HepG2 (cell line): ENCODE results near the gene UBE2R2. TPM values are rescaled to one million over a fixed set of nuclear protein-coding genes. Genes with fewer than 3 reads are reported as not detected.

ENCODE experiments used
- ATAC-seq: fragments of 200-7000 bp; cut with Tn5 transposase; 3 replicates; pipeline ENCODE4 v1.9.1; 2020; ENCODE audit warnings: mild to moderate bottlenecking, moderate library complexity
- BruUV-seq: library from RNA; stranded (reverse); fragments of 400-500 nt; replicated peaks from 2 replicates; lab custom pipeline; 2021; lab: Mats Ljungman, UMichigan
- CTCF ChIA-PET: fragments of 300-600 bp; formaldehyde crosslinking; extraction: SDS; loops from one replicate; lab custom pipeline; 2021; ENCODE audit warnings: low total read pairs, inconsistent platforms, low intra/inter-chr PET ratio; lab: Yijun Ruan, JAX
- POLR2A ChIA-PET: fragments of 350-600 bp; sonication (Branson Sonifier 250); formaldehyde crosslinking; loops from one replicate; lab custom pipeline; 2020; ENCODE audit warnings: antibody characterized with exemption, inconsistent platforms; lab: Yijun Ruan, JAX
- DNase-seq: peaks from one replicate; pipeline ENCODE4 v3.0.0-alpha.2; 2015; ENCODE audit warnings: low spot score
- FAIRE-seq: peaks from 3 replicates; lab custom pipeline; 2011; peaks lifted over from hg19 to GRCh38; lab: Jason Lieb, UNC
- H2AFZ ChIP-seq: one replicate; pipeline ENCODE4 v1.6.1; 2011; ENCODE audit warnings: low read length, inconsistent platforms
- H3K27ac ChIP-seq: fragments of 300-600 bp; 3 replicates; pipeline ENCODE4 v1.8.0; 2011; ENCODE audit warnings: mixed run types, mild to moderate bottlenecking, mixed read lengths, low read length, inconsistent platforms; ENCODE audit not compliant: insufficient read depth; ENCODE audit errors: extremely low read length
- H3K27me3 ChIP-seq, 2 experiments: fragments of 200-600 bp in 1 of 2; 2 replicates in 1 of 2; 3 replicates in 1 of 2; pipeline versions ENCODE4 v1.6.0 to v1.8.0; 2011; ENCODE audit warnings: low read length in 2 of 2, mild to moderate bottlenecking in 2 of 2, moderate library complexity in 2 of 2, inconsistent platforms in 1 of 2; ENCODE audit not compliant: insufficient read depth in 2 of 2, control insufficient read depth in 1 of 2
- H3K36me3 ChIP-seq, 2 experiments: fragments of 200-600 bp in 1 of 2; replicated peaks in 1 of 2; 2 replicates in 1 of 2; 3 replicates in 1 of 2; pipeline versions ENCODE4 v1.5.1 to v1.8.0; 2011; ENCODE audit warnings: low read length in 2 of 2, inconsistent platforms in 1 of 2; ENCODE audit not compliant: insufficient read depth in 2 of 2, control insufficient read depth in 1 of 2
- H3K4me1 ChIP-seq: 2 replicates; pipeline ENCODE4 v1.5.1; 2012; ENCODE audit warnings: low read length, inconsistent platforms; ENCODE audit not compliant: insufficient read depth
- H3K4me2 ChIP-seq: 2 replicates; pipeline ENCODE4 v1.6.0; 2011; ENCODE audit warnings: low read depth, low read length, inconsistent platforms
- H3K4me3 ChIP-seq, 3 experiments: fragments of 200-600 bp in 1 of 3; sonication (generic), shearing (Covaris generic) in 1 of 3; replicated peaks in 1 of 3; 2 replicates each; pipeline ENCODE4 v1.5.1; 2011 to 2016; ENCODE audit warnings: low read length in 3 of 3, inconsistent platforms in 2 of 3, low read depth in 2 of 3, mild to moderate bottlenecking in 2 of 3, control low read depth in 1 of 3, mixed read lengths in 1 of 3; ENCODE audit not compliant: insufficient read depth in 1 of 3
- H3K79me2 ChIP-seq: one replicate; pipeline ENCODE4 v1.6.1; 2011; ENCODE audit warnings: low read length, inconsistent platforms; ENCODE audit not compliant: insufficient read depth
- H3K9ac ChIP-seq: 2 replicates; pipeline ENCODE4 v1.6.0; 2011; ENCODE audit warnings: mild to moderate bottlenecking, low read depth, low read length, inconsistent platforms; ENCODE audit not compliant: insufficient read depth
- H3K9me3 ChIP-seq: 2 replicates; pipeline ENCODE4 v1.5.1; 2012; ENCODE audit warnings: mild to moderate bottlenecking, low read length
- H4K20me1 ChIP-seq: 2 replicates; pipeline ENCODE4 v1.6.0; 2011; ENCODE audit warnings: inconsistent platforms, mild to moderate bottlenecking, low read length, moderate library complexity; ENCODE audit not compliant: insufficient read depth
- ATF1 ChIP-seq: IDR thresholded peaks from 2 replicates; pipeline ENCODE4 v1.6.1; 2016; ENCODE audit warnings: mild to moderate bottlenecking, control low read depth
- CHD2 ChIP-seq: IDR thresholded peaks from 2 replicates; pipeline ENCODE4 v1.6.1; 2011; ENCODE audit warnings: low read depth, low read length, improper control_type of control experiment
- HNRNPL ChIP-seq: fragments of 200-400 bp; formaldehyde crosslinking; IDR thresholded peaks from 2 replicates; pipeline ENCODE4 v1.6.1; 2017; ENCODE audit warnings: mild to moderate bottlenecking, low read depth, low read length
- IKZF4 ChIP-seq: sonication (generic); formaldehyde crosslinking; IDR thresholded peaks from 2 replicates; pipeline ENCODE4 v1.5.1; 2020; ENCODE audit warnings: borderline replicate concordance, mild to moderate bottlenecking, low read depth, missing genetic modification reagents; ENCODE audit errors: not compliant biosample characterization
- MEF2D ChIP-seq: sonication (generic); formaldehyde crosslinking; IDR thresholded peaks from 2 replicates; pipeline ENCODE4 v1.5.1; 2020; ENCODE audit warnings: mild to moderate bottlenecking, missing genetic modification reagents
- RFX5 ChIP-seq: IDR thresholded peaks from 2 replicates; pipeline ENCODE4 v1.6.1; 2011; ENCODE audit warnings: low read depth, low read length, improper control_type of control experiment
- RNF2 ChIP-seq: fragments of 450-650 bp; conservative IDR thresholded peaks from 2 replicates; pipeline ENCODE4 v1.6.1; 2016; ENCODE audit warnings: low read depth
- SAP130 ChIP-seq: IDR thresholded peaks from 2 replicates; pipeline ENCODE4 v1.6.1; 2016; ENCODE audit warnings: low read depth
- SRSF1 ChIP-seq: fragments of 200-400 bp; formaldehyde crosslinking; optimal IDR thresholded peaks from 2 replicates; pipeline ENCODE3; 2017; ENCODE audit warnings: mild to moderate bottlenecking, low read depth, low read length, moderate library complexity
- SRSF9 ChIP-seq: fragments of 200-400 bp; formaldehyde crosslinking; IDR thresholded peaks from 2 replicates; pipeline ENCODE4 v1.6.1; 2018; ENCODE audit warnings: borderline replicate concordance, mild to moderate bottlenecking, low read depth, low read length; ENCODE audit not compliant: insufficient read depth, poor library complexity, severe bottlenecking
- TARDBP ChIP-seq: sonication (generic); formaldehyde crosslinking; IDR thresholded peaks from 2 replicates; pipeline ENCODE4 v1.8.0; 2022; ENCODE audit warnings: mild to moderate bottlenecking, missing genetic modification reagents
- TRIM24 ChIP-seq: sonication (generic); formaldehyde crosslinking; IDR thresholded peaks from 2 replicates; pipeline ENCODE4 v1.8.0; 2022; ENCODE audit warnings: mild to moderate bottlenecking, missing genetic modification reagents
- ZNF253 ChIP-seq: sonication (generic); formaldehyde crosslinking; IDR thresholded peaks from 2 replicates; pipeline ENCODE4 v1.8.0; 2022; ENCODE audit warnings: mild to moderate bottlenecking, missing genetic modification reagents, borderline replicate concordance
- ZNF264 ChIP-seq: sonication (generic); formaldehyde crosslinking; IDR thresholded peaks from 2 replicates; pipeline ENCODE4 v1.4.0; 2020; ENCODE audit warnings: missing genetic modification reagents
- ZNF546 ChIP-seq: sonication (generic); formaldehyde crosslinking; conservative IDR thresholded peaks from 2 replicates; pipeline ENCODE4 v1.8.1; 2023; ENCODE audit warnings: mild to moderate bottlenecking, missing genetic modification reagents
- ZSCAN9 ChIP-seq: IDR thresholded peaks from 2 replicates; pipeline ENCODE4 v1.6.1; 2016; ENCODE audit warnings: borderline replicate concordance
- WGBS: methylation state at CpG from one replicate; pipeline ENCODE4 v1.1.6; 2017; ENCODE audit warnings: low lambda C conversion rate; 5-methylcytosine and 5-hydroxymethylcytosine counted together
- in situ Hi-C: cut with HindIII; loops from 2 replicates; pipeline ENCODE4 v1.10.0; 2017; ENCODE audit warnings: low pct_unique_long_range_greater_than_20kb; ENCODE audit not compliant: extremely low pct_ligation_motif_present
- intact Hi-C: fragments of 100-400 bp; cut with micrococcal nuclease; formaldehyde crosslinking; loops from one replicate; pipeline ENCODE4 v1.10.0; 2022; ENCODE audit not compliant: unreplicated experiment
- polyA plus RNA-seq, 8 experiments: library from polyadenylated mRNA; depleted of rRNA in 3 of 8; stranded (reverse) in 7 of 8; unstranded in 1 of 8; fragments of >200 nt; fragmentation: Illumina TruSeq in 4 of 8; extraction: Trizol in 4 of 8; gene quantifications; 2 replicates each; pipeline versions ENCODE4 v1.2.1 to v1.2.3, GENCODE V29; 2011 to 2016; ENCODE audit warnings: low read depth in 4 of 8, missing spikeins in 1 of 8, mixed read lengths in 1 of 8; ENCODE audit not compliant: insufficient read depth in 1 of 8
- total RNA-seq, 5 experiments: library from RNA; depleted of rRNA; stranded (reverse); fragments of >200 nt; fragmentation: Illumina TruSeq; extraction: Trizol; gene quantifications; 2 replicates each; pipeline ENCODE4 v1.2.3, GENCODE V29; 2016; ENCODE audit warnings: low read depth in 1 of 5
- TF ChIP-seq, protein P1 (sequence below): sonication (generic); formaldehyde crosslinking; conservative IDR thresholded peaks from 2 replicates; pipeline ENCODE4 v1.8.0; 2022; ENCODE audit warnings: missing genetic modification reagents
- TF ChIP-seq, protein P2 (sequence below): sonication (generic); formaldehyde crosslinking; IDR thresholded peaks from 2 replicates; pipeline ENCODE4 v1.5.0; 2020; ENCODE audit warnings: missing genetic modification reagents, mild to moderate bottlenecking, borderline replicate concordance
- TF ChIP-seq, protein P3 (sequence below): sonication (generic); formaldehyde crosslinking; IDR thresholded peaks from 2 replicates; pipeline ENCODE4 v1.5.0; 2020; ENCODE audit warnings: mild to moderate bottlenecking, missing genetic modification reagents

The UBE2R2 gene
- total and polyA plus RNA-seq, 2 of the 13 experiments (the other 11 are each of a cell fraction or from before 2014, with no cell fraction given), result 14.8 to 20.9 TPM

DNA sequence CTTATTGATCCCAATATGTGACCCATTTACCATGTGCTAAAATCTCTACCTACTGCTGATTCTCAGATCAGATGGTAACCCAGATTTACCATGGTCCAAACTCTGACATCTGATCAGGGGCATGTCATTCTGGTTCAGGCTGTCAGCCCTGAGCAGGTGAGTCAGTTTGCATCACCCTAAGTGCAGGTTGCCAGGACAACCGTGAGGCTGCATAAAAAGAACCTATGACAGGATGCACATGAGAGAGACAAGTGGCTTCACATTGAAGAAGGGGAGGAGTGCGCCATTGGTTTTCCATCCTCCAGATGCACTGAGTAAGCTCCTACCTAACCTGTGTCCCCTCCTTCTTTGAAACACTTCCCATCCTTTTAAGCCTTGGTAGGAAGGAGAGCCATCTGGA lies 22.4 kb upstream of the UBE2R2 start:
- Histone ChIP-seq H3K4me3 (no peak overlapping the region), H4K20me1 (no peaks in the 10 kb centered on the region), H3K36me3 (no peaks in the 10 kb centered on the region), H2AFZ (no peak overlapping the region), H3K4me1 (no peaks in the 10 kb centered on the region), H3K9ac (no peak overlapping the region), H3K9me3 (peaks cover 9% of the 10 kb centered on the region; the same call in 1 of the 2 replicates), H3K79me2 (no peaks in the 10 kb centered on the region)
- POLR2A ChIA-PET, result no interaction called here
- DNase-seq, result no peak
- no TSS peak for BruUV-seq
- TF ChIP-seq, protein P1, sequence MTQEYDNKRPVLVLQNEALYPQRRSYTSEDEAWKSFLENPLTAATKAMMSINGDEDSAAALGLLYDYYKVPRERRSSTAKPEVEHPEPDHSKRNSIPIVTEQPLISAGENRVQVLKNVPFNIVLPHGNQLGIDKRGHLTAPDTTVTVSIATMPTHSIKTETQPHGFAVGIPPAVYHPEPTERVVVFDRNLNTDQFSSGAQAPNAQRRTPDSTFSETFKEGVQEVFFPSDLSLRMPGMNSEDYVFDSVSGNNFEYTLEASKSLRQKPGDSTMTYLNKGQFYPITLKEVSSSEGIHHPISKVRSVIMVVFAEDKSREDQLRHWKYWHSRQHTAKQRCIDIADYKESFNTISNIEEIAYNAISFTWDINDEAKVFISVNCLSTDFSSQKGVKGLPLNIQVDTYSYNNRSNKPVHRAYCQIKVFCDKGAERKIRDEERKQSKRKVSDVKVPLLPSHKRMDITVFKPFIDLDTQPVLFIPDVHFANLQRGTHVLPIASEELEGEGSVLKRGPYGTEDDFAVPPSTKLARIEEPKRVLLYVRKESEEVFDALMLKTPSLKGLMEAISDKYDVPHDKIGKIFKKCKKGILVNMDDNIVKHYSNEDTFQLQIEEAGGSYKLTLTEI (CRISPR knock-in tag), result no peak
- TF ChIP-seq ZSCAN9 (CRISPR knock-in tag), result no peak
- no peak for TF ChIP-seq MEF2D (CRISPR knock-in tag)
- TF ChIP-seq, protein P2, sequence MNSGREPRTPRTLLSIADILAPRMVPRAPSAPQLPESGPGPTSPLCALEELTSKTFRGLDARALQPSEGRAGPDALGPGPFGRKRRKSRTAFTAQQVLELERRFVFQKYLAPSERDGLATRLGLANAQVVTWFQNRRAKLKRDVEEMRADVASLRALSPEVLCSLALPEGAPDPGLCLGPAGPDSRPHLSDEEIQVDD (CRISPR knock-in tag), result no peak
- TF ChIP-seq RNF2, result no peak
- TF ChIP-seq HNRNPL, result no peak
- TF ChIP-seq ATF1 (CRISPR knock-in tag), result no peak
- TF ChIP-seq TARDBP (CRISPR knock-in tag), result no peak
- TF ChIP-seq IKZF4 (CRISPR knock-in tag), result no peak
- TF ChIP-seq TRIM24, result no peak
- TF ChIP-seq, protein P3, sequence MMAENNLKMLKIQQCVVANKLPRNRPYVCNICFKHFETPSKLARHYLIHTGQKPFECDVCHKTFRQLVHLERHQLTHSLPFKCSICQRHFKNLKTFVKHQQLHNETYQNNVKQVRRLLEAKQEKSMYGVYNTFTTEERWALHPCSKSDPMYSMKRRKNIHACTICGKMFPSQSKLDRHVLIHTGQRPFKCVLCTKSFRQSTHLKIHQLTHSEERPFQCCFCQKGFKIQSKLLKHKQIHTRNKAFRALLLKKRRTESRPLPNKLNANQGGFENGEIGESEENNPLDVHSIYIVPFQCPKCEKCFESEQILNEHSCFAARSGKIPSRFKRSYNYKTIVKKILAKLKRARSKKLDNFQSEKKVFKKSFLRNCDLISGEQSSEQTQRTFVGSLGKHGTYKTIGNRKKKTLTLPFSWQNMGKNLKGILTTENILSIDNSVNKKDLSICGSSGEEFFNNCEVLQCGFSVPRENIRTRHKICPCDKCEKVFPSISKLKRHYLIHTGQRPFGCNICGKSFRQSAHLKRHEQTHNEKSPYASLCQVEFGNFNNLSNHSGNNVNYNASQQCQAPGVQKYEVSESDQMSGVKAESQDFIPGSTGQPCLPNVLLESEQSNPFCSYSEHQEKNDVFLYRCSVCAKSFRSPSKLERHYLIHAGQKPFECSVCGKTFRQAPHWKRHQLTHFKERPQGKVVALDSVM (CRISPR knock-in tag), result no peak
- no peak for TF ChIP-seq ZNF264 (CRISPR knock-in tag)
- no peak for TF ChIP-seq RFX5
- TF ChIP-seq SAP130, result no peak
- no peak for TF ChIP-seq SRSF1
- no peak for TF ChIP-seq ZNF253 (CRISPR knock-in tag)
- no peak for TF ChIP-seq SRSF9
- no peak for TF ChIP-seq CHD2
- no peak for TF ChIP-seq ZNF546 (CRISPR knock-in tag)
- TF ChIP-seq, all 625 proteins: peak for 0
- WGBS, result 43% methylated on average over 2 of the region's 2 CpGs
- in situ Hi-C loops, result no loop called here
- no peak for ATAC-seq
- Histone ChIP-seq H3K27me3 (peaks cover 1 to 26% of the 10 kb centered on the region in 2 experiments; a peak in 3 of 5 replicates), H3K27ac (no peak overlapping the region), H3K4me2 (no peak overlapping the region)
- intact Hi-C loops, result no loop called here
- FAIRE-seq, result no peak
- CTCF ChIA-PET, result no interaction called here
